Fibroblast of the aortic adventitia (primary cell): Measurements from ENCODE around the gene CERK. TPM values are rescaled to one million over a fixed set of nuclear protein-coding genes. Genes with fewer than 3 reads are reported as not detected.

Experiments used
- DNase-seq: peaks from one replicate; pipeline ENCODE4 v3.0.0-alpha.2; 2010; ENCODE audit warnings: low read depth
- H3K4me3 ChIP-seq: 2 replicates; pipeline ENCODE4 v1.5.1; 2011; ENCODE audit warnings: low read depth, mild to moderate bottlenecking, control low read depth, low read length, moderate library complexity
- CTCF ChIP-seq: IDR thresholded peaks from 2 replicates; pipeline ENCODE4 v1.5.1; 2011; ENCODE audit warnings: mild to moderate bottlenecking, low read length, control low read depth, inconsistent platforms; ENCODE audit not compliant: insufficient read depth
- total RNA-seq: library from RNA; depleted of rRNA; stranded (reverse); fragments of >200 nt; gene quantifications from 2 replicates; pipeline ENCODE4 v1.2.3, GENCODE V29; 2012; ENCODE audit warnings: low replicate concordance

The CERK gene
- total RNA-seq, 1 donor, result 39.4 TPM

DNA sequence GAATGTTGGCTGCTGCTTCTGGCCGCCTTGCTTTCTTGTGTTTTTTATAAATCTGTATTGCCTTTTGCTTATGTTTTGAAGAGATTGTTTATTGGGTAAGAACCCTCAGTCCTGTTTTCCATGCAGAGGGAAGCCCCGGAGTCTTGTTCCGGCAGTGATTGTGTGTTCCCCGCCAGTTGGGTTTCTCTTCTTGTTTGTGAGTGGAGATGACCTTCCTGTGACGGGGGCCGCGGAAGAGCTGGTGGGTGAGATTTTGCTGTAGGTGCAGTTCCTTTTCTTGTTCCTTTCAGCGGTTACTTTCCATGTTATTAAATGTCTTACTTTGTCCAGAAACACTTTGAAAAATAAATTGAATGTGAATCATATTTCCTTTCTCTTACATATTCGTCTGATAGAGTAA, 32.7 kb upstream of the CERK start:
- no peak overlapping the region for H3K4me3 ChIP-seq
- TF ChIP-seq CTCF, result no peak
- no peak for DNase-seq

- DNase-seq, result no peak
- TF ChIP-seq CTCF, result no peak
- no peak overlapping the region for H3K4me3 ChIP-seq
Observed at GRCh38 chr22:46770151-46770641, 32.1 kb upstream of the CERK start.

DNA sequence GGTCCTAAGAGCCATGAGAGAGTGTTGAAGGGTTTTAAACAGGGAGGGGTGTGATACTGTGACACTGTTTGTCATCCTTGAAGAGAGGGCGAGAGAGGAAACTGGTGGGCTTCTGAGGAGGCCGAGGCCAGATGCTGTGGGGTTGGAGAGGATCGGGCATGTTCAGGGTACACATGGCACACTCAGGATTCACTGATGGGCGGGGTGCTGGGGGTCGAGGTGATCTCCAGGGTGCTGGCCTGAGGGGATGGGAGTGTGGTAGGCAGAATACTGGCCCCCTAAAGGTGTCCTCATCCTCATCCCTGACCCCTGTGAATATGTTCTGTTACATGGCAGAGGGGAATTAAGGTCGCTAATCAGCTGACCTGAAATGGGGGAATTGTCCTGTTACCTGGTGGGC, 31.7 kb upstream of the CERK start:
- H3K4me3 ChIP-seq, result no peak overlapping the region
- DNase-seq, result no peak
- no peak for TF ChIP-seq CTCF

DNA sequence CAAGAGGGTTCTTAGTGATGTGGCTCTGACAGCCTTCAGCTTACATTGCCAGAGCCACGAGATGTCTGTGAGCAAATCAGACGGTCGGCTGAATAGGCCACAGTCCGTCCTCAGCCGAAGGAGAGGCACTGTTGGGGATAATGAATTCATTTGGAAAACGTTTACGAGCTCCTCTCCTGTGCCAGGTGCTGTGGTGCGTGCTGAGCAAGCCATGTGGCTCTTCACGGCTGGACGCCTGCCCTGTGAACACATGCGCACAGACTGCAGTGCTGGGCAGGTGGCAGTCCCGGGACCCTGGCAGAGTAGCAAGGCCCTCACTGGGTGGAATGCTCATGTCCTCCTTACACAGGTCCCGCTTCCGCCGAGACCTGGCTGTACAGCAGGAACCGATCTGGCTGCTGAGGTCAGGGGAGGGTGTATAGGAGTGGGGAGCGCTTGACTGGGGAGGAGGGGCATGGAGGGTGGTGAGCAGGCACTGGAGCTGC, 31.2 kb upstream of the CERK start:
- H3K4me3 ChIP-seq, result no peak overlapping the region
- TF ChIP-seq CTCF, result no peak
- DNase-seq, result no peak

GRCh38 chr22:46767249-46767985, 29.4 kb upstream of the CERK start:
- no peak for TF ChIP-seq CTCF
- H3K4me3 ChIP-seq, result no peak overlapping the region
- DNase-seq, result no peak

GRCh38 chr22:46766611-46767010, 28.6 kb upstream of the CERK start:
- no peak for DNase-seq
- TF ChIP-seq CTCF, result no peak
- no peak overlapping the region for H3K4me3 ChIP-seq
